Measurements from ENCODE around the gene SRRM2. TPM values are rescaled to one million over a fixed set of nuclear protein-coding genes. Genes with fewer than 3 reads are reported as not detected.

Gene SRRM2
- total RNA-seq, 1 experiment from 2014 or later, result 69.0 TPM

DNA sequence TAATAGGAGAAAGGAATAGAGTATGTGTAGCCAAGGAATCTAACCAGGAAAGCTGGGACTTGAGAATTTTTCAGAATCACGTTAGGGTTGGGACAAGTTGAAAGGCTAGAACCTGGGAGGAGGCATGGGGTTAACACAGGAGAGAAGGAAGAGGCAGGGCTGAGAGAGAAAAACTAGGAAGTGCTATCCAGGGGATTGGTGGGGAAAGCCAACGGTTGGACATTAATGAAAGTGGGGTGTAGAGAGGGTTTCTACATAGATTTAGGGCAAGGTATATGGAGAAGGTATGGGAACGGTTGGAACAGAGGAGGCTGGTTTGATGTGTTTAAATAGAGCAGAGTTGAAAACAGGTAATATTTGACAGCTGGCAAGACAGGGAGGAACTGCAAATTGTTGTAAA is 2.7 kb downstream of the SRRM2 start:
- H3K27me3 ChIP-seq (ENCODE audit: control insufficient read depth, insufficient read depth, low read length), result no peaks in the 10 kb centered on the region
- peaks cover 34% of the 10 kb centered on the region for H3K36me3 ChIP-seq (replicated peaks; ENCODE audit: control insufficient read depth, insufficient read depth, low read length)
- DNase-seq, result no peak
- H3K4me3 ChIP-seq (ENCODE audit: insufficient read depth, low read depth, low read length), result no peak overlapping the region

DNA sequence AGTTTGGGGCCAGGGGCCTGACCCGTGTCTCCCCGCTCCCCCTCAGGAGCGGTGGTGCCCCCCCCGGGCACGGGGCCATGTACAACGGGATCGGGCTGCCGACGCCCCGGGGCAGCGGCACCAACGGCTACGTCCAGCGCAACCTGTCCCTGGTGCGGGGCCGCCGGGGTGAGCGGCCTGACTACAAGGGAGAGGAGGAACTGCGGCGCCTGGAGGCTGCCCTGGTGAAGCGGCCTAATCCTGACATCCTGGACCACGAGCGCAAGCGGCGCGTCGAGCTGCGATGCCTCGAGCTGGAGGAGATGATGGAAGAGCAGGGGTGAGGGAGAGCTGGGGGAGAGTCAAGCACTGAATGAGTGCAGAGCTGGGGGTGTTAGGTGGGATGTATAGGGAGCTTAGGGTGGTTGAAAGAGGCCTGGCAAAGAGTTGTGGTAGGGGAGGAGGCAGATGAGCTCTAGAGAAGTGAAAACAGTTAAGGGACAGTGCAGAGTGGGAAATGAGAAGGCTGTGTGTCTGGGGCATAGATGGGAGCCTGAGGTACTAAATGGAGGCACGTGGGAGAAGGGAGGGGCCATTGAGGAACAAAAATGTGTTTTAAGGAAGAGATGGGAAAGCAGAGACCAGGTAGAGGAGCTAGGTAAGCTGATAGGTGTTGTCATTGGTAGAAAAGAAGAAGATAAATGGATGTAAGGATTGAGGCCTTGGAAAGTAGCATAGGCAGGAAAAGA is 4.0 kb downstream of the SRRM2 start:
- Histone ChIP-seq H3K36me3 (replicated peaks; ENCODE audit: control insufficient read depth, insufficient read depth, low read length) (peaks cover 46% of the 10 kb centered on the region), H3K4me3 (ENCODE audit: insufficient read depth, low read depth, low read length) (no peak overlapping the region), H3K27me3 (ENCODE audit: control insufficient read depth, insufficient read depth, low read length) (no peaks in the 10 kb centered on the region)
- DNase-seq, result peak; percentile 65

DNA sequence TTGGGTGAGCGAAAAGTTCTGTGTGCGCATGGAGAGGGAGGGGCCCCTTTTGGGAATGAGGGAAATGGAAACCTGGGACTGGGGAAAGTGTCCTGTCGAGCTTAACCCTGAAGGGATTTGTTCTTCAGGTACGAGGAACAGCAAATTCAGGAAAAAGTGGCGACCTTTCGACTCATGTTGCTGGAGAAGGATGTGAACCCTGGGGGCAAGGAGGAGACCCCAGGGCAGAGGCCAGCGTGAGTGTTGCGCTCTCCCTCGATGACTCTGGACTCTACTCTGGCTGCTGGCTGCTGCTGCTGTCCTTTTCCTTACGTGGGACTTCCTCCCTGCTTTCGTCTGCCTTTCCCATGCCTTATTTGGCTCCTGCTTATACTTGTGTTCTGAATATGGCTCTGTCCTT is 4.9 kb downstream of the SRRM2 start:
- H3K36me3 ChIP-seq (replicated peaks; ENCODE audit: control insufficient read depth, insufficient read depth, low read length), result peaks cover 55% of the 10 kb centered on the region
- H3K27me3 ChIP-seq (ENCODE audit: control insufficient read depth, insufficient read depth, low read length), result no peaks in the 10 kb centered on the region
- DNase-seq, result no peak
- no peak overlapping the region for H3K4me3 ChIP-seq (ENCODE audit: insufficient read depth, low read depth, low read length)

DNA sequence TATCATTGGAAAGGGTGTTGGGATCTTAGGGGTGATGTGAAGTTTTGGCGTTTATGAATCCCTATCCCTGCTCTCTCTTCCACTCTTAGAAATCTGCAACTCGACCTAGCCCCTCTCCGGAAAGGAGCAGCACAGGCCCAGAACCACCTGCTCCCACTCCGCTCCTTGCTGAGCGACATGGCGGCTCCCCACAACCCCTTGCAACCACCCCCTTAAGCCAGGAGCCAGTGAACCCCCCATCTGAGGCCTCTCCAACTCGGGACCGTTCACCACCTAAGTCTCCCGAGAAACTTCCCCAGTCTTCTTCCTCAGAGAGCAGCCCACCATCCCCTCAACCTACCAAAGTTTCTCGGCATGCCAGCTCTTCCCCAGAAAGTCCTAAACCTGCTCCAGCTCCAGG is 9.0 kb downstream of the SRRM2 start:
- peaks cover 87% of the 10 kb centered on the region for H3K36me3 ChIP-seq (replicated peaks; ENCODE audit: control insufficient read depth, insufficient read depth, low read length)
- H3K4me3 ChIP-seq (ENCODE audit: insufficient read depth, low read depth, low read length), result no peak overlapping the region
- no peak for DNase-seq
- H3K27me3 ChIP-seq (ENCODE audit: control insufficient read depth, insufficient read depth, low read length), result no peaks in the 10 kb centered on the region

DNA sequence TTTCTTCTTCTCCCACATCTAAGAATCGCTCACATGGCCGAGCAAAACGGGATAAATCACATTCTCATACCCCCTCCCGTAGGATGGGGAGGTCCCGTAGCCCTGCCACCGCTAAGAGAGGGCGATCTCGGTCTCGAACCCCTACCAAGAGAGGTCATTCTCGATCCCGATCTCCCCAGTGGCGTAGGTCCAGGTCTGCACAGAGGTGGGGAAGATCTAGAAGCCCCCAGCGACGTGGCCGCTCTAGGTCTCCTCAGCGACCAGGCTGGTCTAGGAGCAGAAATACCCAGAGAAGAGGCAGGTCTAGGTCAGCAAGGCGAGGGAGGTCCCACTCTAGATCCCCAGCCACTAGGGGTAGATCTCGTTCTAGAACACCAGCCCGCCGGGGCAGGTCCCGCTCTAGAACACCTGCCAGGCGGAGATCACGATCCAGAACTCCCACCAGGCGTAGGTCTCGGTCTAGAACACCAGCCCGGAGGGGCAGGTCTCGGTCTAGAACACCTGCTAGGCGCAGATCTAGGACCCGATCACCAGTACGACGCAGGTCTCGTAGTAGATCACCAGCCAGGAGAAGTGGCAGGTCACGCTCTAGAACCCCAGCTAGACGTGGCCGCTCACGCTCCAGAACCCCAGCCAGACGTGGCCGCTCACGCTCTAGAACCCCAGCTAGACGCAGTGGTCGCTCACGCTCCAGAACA is 9.6 kb downstream of the SRRM2 start:
- H3K4me3 ChIP-seq (ENCODE audit: insufficient read depth, low read depth, low read length), result no peak overlapping the region
- DNase-seq, result no peak
- H3K27me3 ChIP-seq (ENCODE audit: control insufficient read depth, insufficient read depth, low read length), result no peaks in the 10 kb centered on the region
- peaks cover 90% of the 10 kb centered on the region for H3K36me3 ChIP-seq (replicated peaks; ENCODE audit: control insufficient read depth, insufficient read depth, low read length)

DNA sequence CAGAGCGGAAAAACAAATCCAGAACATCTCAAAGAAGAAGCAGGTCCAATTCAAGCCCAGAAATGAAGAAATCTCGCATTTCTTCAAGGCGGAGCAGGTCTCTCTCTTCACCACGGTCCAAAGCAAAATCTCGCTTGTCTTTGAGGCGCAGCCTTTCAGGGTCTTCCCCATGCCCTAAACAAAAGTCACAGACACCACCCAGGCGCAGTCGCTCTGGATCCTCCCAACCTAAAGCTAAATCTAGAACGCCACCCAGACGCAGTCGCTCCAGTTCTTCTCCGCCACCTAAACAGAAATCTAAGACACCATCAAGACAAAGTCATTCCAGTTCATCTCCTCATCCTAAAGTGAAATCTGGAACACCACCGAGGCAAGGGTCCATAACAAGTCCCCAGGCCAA is 10.3 kb downstream of the SRRM2 start:
- no peak for DNase-seq
- H3K27me3 ChIP-seq (ENCODE audit: control insufficient read depth, insufficient read depth, low read length), result no peaks in the 10 kb centered on the region
- no peak overlapping the region for H3K4me3 ChIP-seq (ENCODE audit: insufficient read depth, low read depth, low read length)
- peaks cover 90% of the 10 kb centered on the region for H3K36me3 ChIP-seq (replicated peaks; ENCODE audit: control insufficient read depth, insufficient read depth, low read length)

DNA sequence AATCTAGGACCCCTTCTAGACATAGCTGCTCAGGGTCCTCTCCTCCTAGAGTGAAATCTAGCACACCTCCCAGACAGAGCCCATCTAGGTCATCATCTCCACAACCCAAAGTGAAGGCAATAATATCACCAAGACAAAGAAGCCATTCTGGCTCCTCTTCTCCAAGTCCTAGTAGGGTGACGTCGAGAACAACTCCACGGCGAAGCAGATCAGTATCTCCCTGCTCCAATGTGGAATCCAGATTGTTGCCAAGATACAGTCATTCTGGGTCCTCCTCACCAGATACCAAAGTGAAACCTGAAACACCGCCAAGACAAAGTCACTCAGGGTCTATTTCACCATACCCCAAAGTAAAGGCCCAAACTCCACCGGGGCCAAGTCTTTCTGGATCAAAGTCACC is 10.7 kb downstream of the SRRM2 start:
- DNase-seq, result no peak
- Histone ChIP-seq H3K36me3 (replicated peaks; ENCODE audit: control insufficient read depth, insufficient read depth, low read length) (peaks cover 90% of the 10 kb centered on the region), H3K27me3 (ENCODE audit: control insufficient read depth, insufficient read depth, low read length) (no peaks in the 10 kb centered on the region), H3K4me3 (ENCODE audit: insufficient read depth, low read depth, low read length) (no peak overlapping the region)

DNA sequence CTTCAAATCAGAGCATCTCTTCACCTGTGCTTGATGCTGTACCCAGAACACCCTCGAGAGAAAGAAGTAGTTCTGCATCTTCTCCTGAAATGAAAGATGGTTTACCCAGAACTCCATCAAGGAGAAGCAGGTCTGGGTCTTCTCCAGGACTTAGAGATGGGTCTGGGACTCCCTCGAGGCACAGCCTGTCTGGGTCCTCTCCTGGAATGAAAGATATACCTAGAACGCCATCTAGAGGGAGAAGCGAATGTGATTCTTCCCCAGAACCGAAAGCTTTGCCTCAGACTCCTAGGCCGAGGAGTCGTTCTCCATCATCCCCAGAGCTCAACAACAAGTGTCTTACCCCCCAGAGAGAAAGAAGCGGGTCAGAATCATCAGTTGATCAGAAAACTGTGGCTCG is 12.3 kb downstream of the SRRM2 start:
- no peak for DNase-seq
- Histone ChIP-seq H3K4me3 (ENCODE audit: insufficient read depth, low read depth, low read length) (no peak overlapping the region), H3K27me3 (ENCODE audit: control insufficient read depth, insufficient read depth, low read length) (no peaks in the 10 kb centered on the region), H3K36me3 (replicated peaks; ENCODE audit: control insufficient read depth, insufficient read depth, low read length) (peaks cover 89% of the 10 kb centered on the region)

DNA sequence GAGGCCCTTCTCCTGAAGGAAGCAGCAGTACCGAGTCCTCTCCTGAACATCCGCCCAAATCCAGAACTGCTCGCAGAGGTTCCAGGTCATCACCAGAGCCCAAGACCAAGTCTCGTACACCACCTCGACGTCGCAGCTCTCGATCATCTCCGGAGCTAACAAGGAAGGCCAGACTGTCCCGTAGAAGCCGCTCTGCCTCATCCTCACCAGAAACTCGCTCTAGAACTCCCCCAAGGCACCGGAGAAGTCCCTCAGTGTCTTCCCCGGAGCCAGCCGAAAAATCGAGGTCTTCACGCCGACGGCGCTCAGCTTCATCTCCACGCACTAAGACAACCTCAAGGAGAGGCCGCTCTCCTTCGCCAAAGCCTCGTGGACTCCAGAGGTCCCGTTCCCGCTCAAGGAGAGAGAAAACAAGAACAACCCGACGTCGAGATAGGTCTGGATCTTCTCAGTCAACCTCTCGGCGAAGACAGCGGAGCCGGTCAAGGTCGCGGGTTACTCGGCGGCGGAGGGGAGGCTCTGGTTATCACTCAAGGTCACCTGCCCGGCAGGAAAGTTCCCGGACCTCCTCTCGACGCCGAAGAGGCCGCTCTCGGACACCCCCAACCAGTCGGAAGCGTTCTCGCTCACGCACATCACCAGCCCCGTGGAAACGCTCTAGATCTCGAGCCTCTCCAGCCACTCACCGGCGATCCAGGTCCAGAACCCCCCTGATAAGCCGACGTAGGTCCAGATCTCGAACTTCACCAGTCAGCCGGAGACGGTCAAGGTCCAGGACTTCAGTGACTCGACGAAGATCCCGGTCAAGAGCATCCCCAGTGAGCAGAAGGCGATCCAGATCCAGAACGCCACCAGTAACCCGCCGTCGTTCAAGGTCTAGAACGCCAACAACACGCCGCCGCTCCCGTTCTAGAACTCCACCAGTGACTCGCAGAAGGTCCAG is 13.3 kb downstream of the SRRM2 start:
- Histone ChIP-seq H3K4me3 (ENCODE audit: insufficient read depth, low read depth, low read length) (no peak overlapping the region), H3K27me3 (ENCODE audit: control insufficient read depth, insufficient read depth, low read length) (no peaks in the 10 kb centered on the region), H3K36me3 (replicated peaks; ENCODE audit: control insufficient read depth, insufficient read depth, low read length) (peaks cover 88% of the 10 kb centered on the region)
- DNase-seq, result no peak

DNA sequence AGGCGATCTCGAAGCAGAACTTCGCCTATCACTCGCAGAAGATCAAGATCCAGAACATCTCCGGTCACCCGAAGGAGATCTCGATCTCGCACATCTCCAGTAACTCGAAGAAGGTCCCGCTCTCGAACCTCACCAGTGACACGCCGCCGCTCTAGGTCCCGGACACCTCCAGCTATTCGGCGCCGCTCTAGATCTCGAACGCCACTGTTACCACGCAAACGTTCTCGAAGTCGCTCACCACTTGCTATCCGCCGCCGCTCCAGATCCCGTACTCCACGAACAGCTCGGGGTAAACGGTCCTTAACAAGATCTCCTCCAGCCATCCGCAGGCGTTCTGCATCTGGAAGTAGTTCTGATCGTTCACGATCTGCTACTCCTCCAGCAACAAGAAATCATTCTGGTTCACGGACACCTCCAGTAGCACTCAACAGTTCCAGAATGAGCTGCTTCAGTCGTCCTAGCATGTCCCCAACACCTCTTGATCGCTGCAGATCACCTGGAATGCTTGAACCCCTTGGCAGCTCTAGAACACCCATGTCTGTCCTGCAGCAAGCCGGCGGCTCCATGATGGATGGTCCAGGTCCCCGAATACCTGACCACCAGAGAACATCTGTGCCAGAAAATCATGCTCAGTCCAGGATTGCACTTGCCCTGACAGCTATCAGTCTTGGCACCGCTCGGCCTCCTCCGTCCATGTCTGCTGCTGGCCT is 14.1 kb downstream of the SRRM2 start:
- no peak for DNase-seq
- Histone ChIP-seq H3K36me3 (replicated peaks; ENCODE audit: control insufficient read depth, insufficient read depth, low read length) (peaks cover 85% of the 10 kb centered on the region), H3K4me3 (ENCODE audit: insufficient read depth, low read depth, low read length) (no peak overlapping the region)

DNA sequence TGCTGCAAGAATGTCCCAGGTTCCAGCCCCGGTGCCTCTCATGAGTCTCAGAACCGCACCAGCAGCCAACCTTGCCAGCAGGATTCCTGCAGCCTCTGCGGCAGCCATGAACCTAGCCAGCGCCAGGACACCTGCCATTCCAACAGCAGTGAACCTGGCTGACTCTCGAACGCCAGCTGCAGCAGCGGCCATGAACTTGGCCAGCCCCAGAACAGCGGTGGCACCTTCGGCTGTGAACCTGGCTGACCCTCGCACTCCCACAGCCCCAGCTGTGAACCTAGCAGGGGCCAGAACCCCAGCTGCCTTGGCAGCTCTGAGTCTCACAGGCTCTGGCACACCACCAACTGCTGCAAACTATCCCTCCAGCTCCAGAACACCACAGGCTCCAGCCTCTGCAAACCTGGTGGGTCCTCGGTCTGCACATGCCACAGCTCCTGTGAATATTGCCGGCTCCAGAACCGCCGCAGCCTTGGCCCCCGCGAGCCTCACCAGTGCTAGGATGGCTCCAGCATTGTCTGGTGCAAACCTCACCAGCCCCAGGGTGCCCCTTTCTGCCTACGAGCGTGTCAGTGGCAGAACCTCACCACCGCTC is 14.8 kb downstream of the SRRM2 start:
- DNase-seq, result no peak
- H3K4me3 ChIP-seq (ENCODE audit: insufficient read depth, low read depth, low read length), result no peak overlapping the region
- peaks cover 80% of the 10 kb centered on the region for H3K36me3 ChIP-seq (replicated peaks; ENCODE audit: control insufficient read depth, insufficient read depth, low read length)
- H3K27me3 ChIP-seq (ENCODE audit: control insufficient read depth, insufficient read depth, low read length), result no peaks in the 10 kb centered on the region

More for the DNA sequence above, 14.1 kb downstream of the SRRM2 start:
- no peaks in the 10 kb centered on the region for H3K27me3 ChIP-seq (ENCODE audit: control insufficient read depth, insufficient read depth, low read length)

DNA sequence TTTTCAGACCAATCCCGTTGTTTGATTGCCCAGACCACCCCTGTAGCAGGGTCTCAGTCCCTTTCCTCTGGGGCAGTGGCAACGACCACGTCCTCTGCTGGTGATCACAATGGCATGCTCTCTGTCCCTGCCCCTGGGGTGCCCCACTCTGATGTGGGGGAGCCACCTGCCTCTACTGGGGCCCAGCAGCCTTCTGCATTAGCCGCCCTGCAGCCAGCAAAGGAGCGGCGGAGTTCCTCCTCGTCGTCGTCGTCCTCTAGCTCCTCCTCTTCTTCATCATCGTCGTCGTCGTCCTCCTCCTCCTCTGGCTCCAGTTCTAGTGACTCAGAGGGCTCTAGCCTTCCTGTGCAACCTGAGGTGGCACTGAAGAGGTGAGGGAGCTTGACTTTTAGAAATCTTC is 15.5 kb downstream of the SRRM2 start:
- Histone ChIP-seq H3K36me3 (replicated peaks; ENCODE audit: control insufficient read depth, insufficient read depth, low read length) (peaks cover 73% of the 10 kb centered on the region), H3K27me3 (ENCODE audit: control insufficient read depth, insufficient read depth, low read length) (no peaks in the 10 kb centered on the region), H3K4me3 (ENCODE audit: insufficient read depth, low read depth, low read length) (no peak overlapping the region)
- no peak for DNase-seq

DNA sequence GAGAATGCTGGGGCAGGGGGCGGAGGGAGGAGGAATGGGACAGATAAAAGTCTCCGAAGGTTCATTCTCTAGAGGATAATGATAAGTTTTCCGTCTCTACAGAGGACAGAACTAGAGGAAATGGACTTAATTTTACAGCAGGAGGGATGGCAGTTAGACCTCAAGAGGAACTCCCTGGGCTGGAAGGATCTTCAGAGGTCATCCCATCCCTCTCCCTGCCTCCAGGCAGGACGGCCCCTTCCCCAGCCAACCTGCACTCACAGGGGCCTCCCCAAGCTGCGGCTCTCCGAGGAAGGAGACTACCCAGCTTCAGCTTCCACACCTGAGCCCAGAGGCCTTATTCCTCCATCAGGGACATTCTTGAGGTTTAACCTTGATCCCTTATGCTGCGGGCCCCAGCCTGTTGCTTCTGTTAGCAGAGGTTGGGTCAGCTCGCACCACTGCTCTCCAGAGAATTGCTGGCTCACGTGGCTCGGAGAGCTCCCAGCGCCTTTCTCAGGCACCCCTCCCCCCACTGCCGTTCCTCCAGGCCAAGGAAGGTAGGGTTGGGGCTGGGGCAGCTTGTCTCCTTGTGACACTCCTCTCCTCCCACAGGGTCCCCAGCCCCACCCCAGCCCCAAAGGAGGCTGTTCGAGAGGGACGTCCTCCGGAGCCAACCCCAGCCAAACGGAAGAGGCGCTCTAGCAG is 16.1 kb downstream of the SRRM2 start:
- peak; percentile 59 for DNase-seq
- Histone ChIP-seq H3K27me3 (ENCODE audit: control insufficient read depth, insufficient read depth, low read length) (no peaks in the 10 kb centered on the region), H3K36me3 (replicated peaks; ENCODE audit: control insufficient read depth, insufficient read depth, low read length) (peaks cover 69% of the 10 kb centered on the region), H3K4me3 (ENCODE audit: insufficient read depth, low read depth, low read length) (no peak overlapping the region)
